ENCODE measurements around the gene TMPRSS12. TPM values are rescaled to one million over a fixed set of nuclear protein-coding genes. Genes with fewer than 3 reads are reported as not detected.
"Not testable (repeated sequence)": the region's sequence is repeated elsewhere in the genome, so short reads cannot be mapped to it uniquely, and the experiment has no call there.

Gene TMPRSS12
- total and polyA plus RNA-seq, 2 of the 13 experiments (the other 11 are each of a cell fraction or from before 2014, with no cell fraction given) = not detected

GRCh38 chr12:50822082-50822481, 20.6 kb upstream of the TMPRSS12 start:
- H3K9ac ChIP-seq (ENCODE audit: insufficient read depth, low read depth, low read length) = no peak overlapping the region
- ATAC-seq (no peak), FAIRE-seq (no peak), DNase-seq (ENCODE audit: low spot score) (no peak)
- no TSS peak for BruUV-seq (replicated peaks)
- H3K4me3 ChIP-seq (replicated peaks in 1 of 3; ENCODE audit: insufficient read depth in 1 of 3, low read depth in 2 of 3, low read length in 3 of 3) = no peak overlapping the region
- H3K27ac ChIP-seq (ENCODE audit: extremely low read length, insufficient read depth, low read length) = no peak overlapping the region
- no peaks in the 10 kb centered on the region for H3K9me3 ChIP-seq (ENCODE audit: low read length)
- TF ChIP-seq IKZF4 (CRISPR knock-in tag; IDR thresholded peaks at IDR 0.05; ENCODE audit: borderline replicate concordance, low read depth, not compliant biosample characterization) (no peak), ZMYM3 (CRISPR knock-in tag; IDR thresholded peaks at IDR 0.05) (0 out of 2 replicates have a peak, but pooled peaks have one; percentile 18), RARA (CRISPR knock-in tag; IDR thresholded peaks at IDR 0.05) (0 out of 2 replicates have a peak, but pooled peaks have one; percentile 13), RBM22 (optimal IDR thresholded peaks at IDR 0.05; ENCODE audit: low read length) (peak; percentile 86), LCORL (IDR thresholded peaks at IDR 0.05) (no peak), LCORL (CRISPR knock-in tag; IDR thresholded peaks at IDR 0.05) (no peak), ZNF770 (CRISPR knock-in tag; IDR thresholded peaks at IDR 0.05) (peak; percentile 96), CEBPB (IDR thresholded peaks at IDR 0.05; ENCODE audit: borderline replicate concordance, low read depth, low read length) (peak; percentile 83), NR2F6 (IDR thresholded peaks at IDR 0.05) (no peak), NR2F6 (CRISPR knock-in tag; IDR thresholded peaks at IDR 0.05) (peak; percentile 27; the same call in 1 of the 2 replicates), CEBPG (CRISPR knock-in tag; IDR thresholded peaks at IDR 0.05) (peak; percentile 76)
- H3K4me1 ChIP-seq (ENCODE audit: insufficient read depth, low read length) = peaks cover 22% of the 10 kb centered on the region
- H3K27me3 ChIP-seq (ENCODE audit: control insufficient read depth in 1 of 2, insufficient read depth in 2 of 2, low read length in 2 of 2) = no peaks in the 10 kb centered on the region
- H3K36me3 ChIP-seq (replicated peaks in 1 of 2; ENCODE audit: control insufficient read depth in 1 of 2, insufficient read depth in 2 of 2, low read length in 2 of 2) = peaks cover 2 to 13% of the 10 kb centered on the region in 2 experiments; a peak in 3 of 5 replicates
- ChIA-PET CTCF (ENCODE audit: low intra/inter-chr PET ratio, low total read pairs) (no interaction called here), POLR2A (interaction anchor here (1.0 kb wide), 1 partner anchor 204 kb away, joined by 3 read pairs; the partner anchor contains the start of gene SLC11A2)
- 29% methylated on average over 1 of the region's 1 CpG for WGBS (ENCODE audit: low lambda C conversion rate)
- in situ Hi-C loops (cut with HindIII; ENCODE audit: extremely low pct_ligation_motif_present, low pct_unique_long_range_greater_than_20kb) (loop anchor here (10.0 kb wide), 1 partner anchor 203 kb away; the partner anchor contains the start of gene SLC11A2), intact Hi-C loops (cut with micrococcal nuclease; ENCODE audit: unreplicated experiment) (no loop called here)
- H2AFZ ChIP-seq (ENCODE audit: low read length) = no peak overlapping the region
- no peaks in the 10 kb centered on the region for H3K79me2 ChIP-seq (ENCODE audit: insufficient read depth, low read length)
- H3K4me2 ChIP-seq (ENCODE audit: low read depth, low read length) = no peak overlapping the region
- no peaks in the 10 kb centered on the region for H4K20me1 ChIP-seq (ENCODE audit: insufficient read depth, low read length)

GRCh38 chr12:50823724-50824123, 19.0 kb upstream of the TMPRSS12 start:
- WGBS (ENCODE audit: low lambda C conversion rate) = 89% methylated on average over 11 of the region's 11 CpGs
- intact Hi-C loops (cut with micrococcal nuclease; ENCODE audit: unreplicated experiment) = loop anchor here (2.0 kb wide), 1 partner anchor 205 kb away; no protein-coding TSS in a partner anchor
- in situ Hi-C loops (cut with HindIII; ENCODE audit: extremely low pct_ligation_motif_present, low pct_unique_long_range_greater_than_20kb) = loop anchor here (10.0 kb wide), 1 partner anchor 201 kb away; the partner anchor contains the start of gene SLC11A2
- ATAC-seq; H3K27me3 ChIP-seq (ENCODE audit: control insufficient read depth in 1 of 2, insufficient read depth in 2 of 2, low read length in 2 of 2); H3K36me3 ChIP-seq (replicated peaks in 1 of 2; ENCODE audit: control insufficient read depth in 1 of 2, insufficient read depth in 2 of 2, low read length in 2 of 2); H3K79me2 ChIP-seq (ENCODE audit: insufficient read depth, low read length); H3K9me3 ChIP-seq (ENCODE audit: low read length); POLR2A ChIA-PET; BruUV-seq (replicated peaks); H3K4me2 ChIP-seq (ENCODE audit: low read depth, low read length); H3K27ac ChIP-seq (ENCODE audit: extremely low read length, insufficient read depth, low read length); H4K20me1 ChIP-seq (ENCODE audit: insufficient read depth, low read length); H3K9ac ChIP-seq (ENCODE audit: insufficient read depth, low read depth, low read length); H2AFZ ChIP-seq (ENCODE audit: low read length); H3K4me3 ChIP-seq (replicated peaks in 1 of 3; ENCODE audit: insufficient read depth in 1 of 3, low read depth in 2 of 3, low read length in 3 of 3); DNase-seq (ENCODE audit: low spot score); FAIRE-seq; CTCF ChIA-PET (ENCODE audit: low intra/inter-chr PET ratio, low total read pairs): not testable (repeated sequence)
- H3K4me1 ChIP-seq (ENCODE audit: insufficient read depth, low read length) = peaks cover 22% of the 10 kb centered on the region
